ENCODE results near the gene SOX6.
A peak's percentile ranks its signal among the peaks of the same experiment; 100 is the strongest.

Gene SOX6

DNA sequence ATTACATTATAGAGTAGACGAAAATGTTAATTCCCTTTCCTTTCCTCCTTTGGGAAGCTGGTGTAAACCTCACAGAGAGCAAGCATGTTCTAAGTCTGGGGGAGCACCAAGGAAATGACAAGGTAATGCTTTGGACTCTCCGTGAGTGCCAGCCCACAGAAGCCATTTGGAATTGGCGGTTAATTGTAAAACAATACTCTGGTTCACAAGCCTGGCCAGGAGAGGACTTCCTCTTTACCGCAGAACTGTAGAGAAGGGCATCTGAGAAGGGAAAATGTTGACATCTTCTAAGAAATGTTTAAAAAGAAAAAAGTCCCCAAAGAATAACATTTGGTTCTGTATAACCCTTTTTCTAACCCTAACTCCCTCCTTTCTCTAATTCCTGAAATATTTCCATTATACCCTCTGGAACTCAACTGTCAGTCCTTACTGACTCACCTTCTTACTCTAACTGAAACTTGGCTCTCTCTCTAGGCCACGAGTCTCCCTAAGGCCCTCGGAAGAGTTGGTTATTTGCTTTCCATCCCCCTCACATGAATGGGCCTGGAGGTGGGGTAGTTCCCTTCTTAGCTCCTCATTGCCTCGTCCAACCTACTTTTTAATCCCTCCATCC lies 379.8 kb downstream of the SOX6 start:
- Histone ChIP-seq H3K4me3 (ENCODE audit: low read length) (no peak overlapping the region), H3K9ac (ENCODE audit: low read depth, low read length) (no peak overlapping the region), H3K36me3 (ENCODE audit: insufficient read depth, low read depth, low read length) (no peaks in the 10 kb centered on the region), H3K27ac (ENCODE audit: low read length) (no peak overlapping the region), H3K4me1 (ENCODE audit: insufficient read depth, low read length) (no peaks in the 10 kb centered on the region), H3K27me3 (ENCODE audit: insufficient read depth, low read length) (no peaks in the 10 kb centered on the region), H3K9me3 (ENCODE audit: insufficient read depth, low read depth, low read length) (no peaks in the 10 kb centered on the region)

DNA sequence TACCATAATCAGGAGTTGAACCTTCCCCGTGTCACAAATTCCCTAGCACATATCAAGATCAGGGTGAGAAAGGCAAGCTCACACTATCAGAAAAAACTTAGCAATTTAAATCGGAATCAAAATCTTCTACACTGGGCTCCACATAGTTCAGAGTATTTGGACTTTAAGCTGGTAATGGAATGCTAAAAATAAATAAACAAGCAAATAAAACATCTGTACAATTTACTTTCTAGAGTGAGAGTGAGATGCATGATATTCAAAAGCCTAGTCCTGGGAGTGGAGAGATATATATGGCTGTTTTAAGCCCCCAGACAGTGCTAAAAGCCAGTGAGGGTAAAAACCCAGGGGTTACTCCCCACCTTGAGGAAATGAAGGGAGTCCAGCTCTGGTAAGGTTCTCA lies 380.6 kb downstream of the SOX6 start:
- H3K4me1 ChIP-seq (ENCODE audit: insufficient read depth, low read length): no peaks in the 10 kb centered on the region
- H3K4me3 ChIP-seq (ENCODE audit: low read length): no peak overlapping the region
- no peak overlapping the region for H3K27ac ChIP-seq (ENCODE audit: low read length)
- H3K27me3 ChIP-seq (ENCODE audit: insufficient read depth, low read length): no peaks in the 10 kb centered on the region
- no peaks in the 10 kb centered on the region for H3K36me3 ChIP-seq (ENCODE audit: insufficient read depth, low read depth, low read length)
- H3K9ac ChIP-seq (ENCODE audit: low read depth, low read length): no peak overlapping the region
- H3K9me3 ChIP-seq (ENCODE audit: insufficient read depth, low read depth, low read length): no peaks in the 10 kb centered on the region

DNA sequence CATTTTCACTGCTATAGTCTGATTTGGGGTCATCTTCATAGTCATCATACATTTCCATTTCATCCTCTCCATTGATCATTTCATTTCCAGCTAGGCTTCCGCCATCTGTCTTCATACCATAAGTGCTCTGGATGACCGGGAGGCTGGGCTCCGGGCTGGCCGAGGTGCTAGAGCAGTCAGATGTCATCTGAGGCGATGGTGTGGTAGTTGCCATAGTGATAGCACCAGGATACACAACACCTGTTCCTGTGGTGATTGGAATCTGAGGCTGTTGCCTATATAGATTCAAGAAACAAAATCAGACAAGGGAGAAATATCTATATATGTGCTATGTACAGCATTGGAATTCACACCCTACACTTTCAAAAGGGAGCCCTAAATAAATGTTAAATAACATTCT lies 383.5 kb downstream of the SOX6 start:
- Histone ChIP-seq H3K4me3 (ENCODE audit: low read length) (no peak overlapping the region), H3K36me3 (ENCODE audit: insufficient read depth, low read depth, low read length) (no peaks in the 10 kb centered on the region), H3K4me1 (ENCODE audit: insufficient read depth, low read length) (peaks cover 12% of the 10 kb centered on the region; the same call in 1 of the 2 replicates), H3K9ac (ENCODE audit: low read depth, low read length) (no peak overlapping the region), H3K27me3 (ENCODE audit: insufficient read depth, low read length) (no peaks in the 10 kb centered on the region), H3K9me3 (ENCODE audit: insufficient read depth, low read depth, low read length) (no peaks in the 10 kb centered on the region), H3K27ac (ENCODE audit: low read length) (no peak overlapping the region)

DNA sequence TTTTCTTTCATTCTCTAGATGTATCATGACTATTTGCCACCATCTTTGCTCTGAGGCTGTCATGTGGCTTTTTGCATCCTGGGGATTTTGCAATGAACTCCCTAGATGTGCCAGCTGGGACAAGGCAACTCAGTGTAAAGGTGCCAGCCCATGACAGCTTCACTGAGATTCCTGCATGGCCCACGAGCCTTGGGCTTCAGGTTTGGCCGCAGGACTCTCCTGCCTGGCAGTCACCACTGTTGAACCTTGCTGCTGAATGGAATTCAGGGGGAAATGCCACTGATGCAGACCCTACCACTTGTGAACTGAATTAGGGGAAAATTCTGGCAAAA lies 385.2 kb downstream of the SOX6 start:
- H3K27me3 ChIP-seq (ENCODE audit: insufficient read depth, low read length): no peaks in the 10 kb centered on the region
- peaks cover 12% of the 10 kb centered on the region for H3K4me1 ChIP-seq (ENCODE audit: insufficient read depth, low read length)
- no peaks in the 10 kb centered on the region for H3K9me3 ChIP-seq (ENCODE audit: insufficient read depth, low read depth, low read length)
- no peak overlapping the region for H3K9ac ChIP-seq (ENCODE audit: low read depth, low read length)
- no peaks in the 10 kb centered on the region for H3K36me3 ChIP-seq (ENCODE audit: insufficient read depth, low read depth, low read length)
- no peak overlapping the region for H3K27ac ChIP-seq (ENCODE audit: low read length)
- H3K4me3 ChIP-seq (ENCODE audit: low read length): no peak overlapping the region

DNA sequence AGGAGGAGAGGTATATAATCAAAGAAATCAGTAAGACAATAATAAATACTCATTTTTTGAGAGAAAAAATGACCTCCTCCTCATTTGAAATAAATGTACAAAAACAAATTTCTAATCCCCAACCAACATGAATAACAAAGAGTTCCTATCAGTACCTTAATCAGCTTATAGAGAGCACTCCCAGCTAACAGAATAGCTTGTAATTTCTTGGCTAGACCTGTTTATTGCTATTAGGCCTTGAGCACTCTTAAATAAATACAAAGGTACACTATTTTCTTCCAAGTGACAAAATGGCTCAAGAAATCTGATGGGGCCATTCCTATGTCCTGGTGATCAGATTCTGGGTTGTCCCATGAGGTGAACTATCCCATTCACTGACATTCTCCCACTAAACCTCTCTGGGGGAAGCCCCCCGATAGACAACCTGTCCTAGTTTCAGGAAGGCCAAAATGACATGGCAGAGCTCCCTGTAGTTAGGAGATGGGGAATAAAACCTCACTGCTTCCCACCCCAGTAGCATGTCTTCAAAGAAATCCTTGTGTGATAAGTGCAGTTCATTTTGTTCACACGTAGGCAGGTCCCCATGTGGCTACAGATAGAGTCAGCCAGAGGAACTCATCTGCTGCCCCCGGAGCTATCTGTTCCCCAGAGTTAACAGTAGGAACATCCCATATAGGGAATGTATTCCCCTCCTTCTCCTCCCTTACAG lies 385.7 kb downstream of the SOX6 start:
- H3K27me3 ChIP-seq (ENCODE audit: insufficient read depth, low read length): no peaks in the 10 kb centered on the region
- peaks cover 12% of the 10 kb centered on the region for H3K4me1 ChIP-seq (ENCODE audit: insufficient read depth, low read length)
- no peak overlapping the region for H3K9ac ChIP-seq (ENCODE audit: low read depth, low read length)
- H3K27ac ChIP-seq (ENCODE audit: low read length): no peak overlapping the region
- no peaks in the 10 kb centered on the region for H3K9me3 ChIP-seq (ENCODE audit: insufficient read depth, low read depth, low read length)
- no peaks in the 10 kb centered on the region for H3K36me3 ChIP-seq (ENCODE audit: insufficient read depth, low read depth, low read length)
- no peak overlapping the region for H3K4me3 ChIP-seq (ENCODE audit: low read length)

DNA sequence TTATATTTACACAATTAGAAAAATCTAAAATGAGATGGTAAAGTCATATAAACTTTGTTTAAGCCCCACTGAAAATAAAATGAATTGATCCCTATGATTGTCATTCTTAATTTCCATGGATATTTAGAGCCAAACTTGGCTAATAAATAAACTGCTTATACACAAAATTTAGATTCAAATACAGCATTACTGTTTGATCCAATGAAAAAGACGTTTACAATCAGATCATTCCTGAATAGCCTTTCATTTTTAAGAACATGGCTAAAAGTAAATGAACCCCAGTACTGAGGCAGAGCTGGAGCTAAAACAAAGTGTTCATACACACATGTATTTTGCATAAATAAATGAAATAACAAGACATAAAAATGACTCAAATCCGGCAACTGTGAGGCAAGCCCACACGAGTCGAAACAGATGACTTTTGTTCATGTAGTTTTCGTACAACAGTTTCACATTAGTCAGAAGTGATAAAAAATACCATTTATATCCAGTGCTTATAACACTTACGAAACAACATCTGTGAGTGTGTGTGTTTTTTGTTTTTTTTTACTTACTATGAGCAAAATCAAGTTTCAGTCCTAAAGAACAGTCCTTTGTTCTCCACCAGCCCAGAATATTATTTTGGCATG lies 386.5 kb downstream of the SOX6 start:
- H3K4me1 ChIP-seq (ENCODE audit: insufficient read depth, low read length): peaks cover 12% of the 10 kb centered on the region
- no peaks in the 10 kb centered on the region for H3K36me3 ChIP-seq (ENCODE audit: insufficient read depth, low read depth, low read length)
- no peaks in the 10 kb centered on the region for H3K27me3 ChIP-seq (ENCODE audit: insufficient read depth, low read length)
- H3K4me3 ChIP-seq (ENCODE audit: low read length): no peak overlapping the region
- H3K27ac ChIP-seq (ENCODE audit: low read length): no peak overlapping the region
- no peak overlapping the region for H3K9ac ChIP-seq (ENCODE audit: low read depth, low read length)
- H3K9me3 ChIP-seq (ENCODE audit: insufficient read depth, low read depth, low read length): no peaks in the 10 kb centered on the region

DNA sequence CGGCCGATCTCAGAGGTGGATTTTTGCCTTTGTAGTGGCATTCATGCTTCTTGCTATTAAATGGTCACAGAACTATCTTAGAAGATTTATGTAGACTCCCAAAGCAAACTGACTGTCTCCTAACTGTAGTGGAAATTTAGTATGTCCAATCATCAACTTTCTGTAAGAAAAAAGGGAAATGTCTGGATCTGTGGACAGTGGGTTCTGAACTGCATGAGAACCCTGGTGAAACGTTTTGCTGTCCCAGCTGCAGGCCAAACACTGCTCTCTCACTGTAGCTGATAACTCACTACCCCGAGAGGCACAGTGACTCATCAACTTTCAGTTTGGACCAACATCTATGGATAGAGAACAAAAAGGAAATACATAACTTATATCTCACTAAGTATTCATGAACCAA lies 387.1 kb downstream of the SOX6 start:
- no peaks in the 10 kb centered on the region; the same call in 1 of the 2 replicates for H3K27me3 ChIP-seq (ENCODE audit: insufficient read depth, low read length)
- H3K27ac ChIP-seq (ENCODE audit: low read length): no peak overlapping the region
- peaks cover 12% of the 10 kb centered on the region for H3K4me1 ChIP-seq (ENCODE audit: insufficient read depth, low read length)
- H3K4me3 ChIP-seq (ENCODE audit: low read length): no peak overlapping the region
- H3K9me3 ChIP-seq (ENCODE audit: insufficient read depth, low read depth, low read length): no peaks in the 10 kb centered on the region
- no peak overlapping the region for H3K9ac ChIP-seq (ENCODE audit: low read depth, low read length)
- H3K36me3 ChIP-seq (ENCODE audit: insufficient read depth, low read depth, low read length): no peaks in the 10 kb centered on the region

DNA sequence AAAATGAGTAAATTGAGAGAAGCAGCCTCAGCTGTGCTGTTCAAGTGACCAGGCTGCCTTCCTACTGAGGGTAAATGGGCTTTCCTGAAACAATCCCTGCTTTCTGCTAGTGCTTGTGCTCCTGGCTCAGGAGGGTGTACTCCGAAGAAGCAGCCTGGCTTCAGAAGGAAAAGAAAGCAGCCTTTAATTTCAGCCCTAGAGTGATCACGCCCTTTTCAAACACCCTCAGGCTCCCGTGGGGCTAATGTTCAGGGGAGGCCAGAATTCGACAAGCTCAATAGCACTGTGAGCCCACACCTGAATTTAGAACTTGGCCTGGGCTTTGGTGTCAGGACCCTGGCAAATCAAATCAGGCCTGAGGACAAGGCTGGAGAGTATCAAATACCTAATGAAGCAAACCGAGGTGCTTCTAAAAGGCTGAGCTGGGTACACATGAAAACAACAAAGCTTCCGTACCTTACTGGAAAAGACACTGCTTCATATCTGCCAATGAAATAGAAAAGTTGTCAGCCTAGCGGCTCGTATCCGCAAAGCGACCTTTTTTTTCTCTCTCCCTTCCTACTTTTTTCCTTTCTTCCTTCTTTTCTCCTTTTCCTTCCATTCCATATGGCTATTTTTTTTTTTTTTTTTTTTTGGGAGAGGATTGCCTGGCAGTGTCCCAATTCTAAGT lies 387.8 kb downstream of the SOX6 start:
- Histone ChIP-seq H3K27me3 (ENCODE audit: insufficient read depth, low read length) (no peaks in the 10 kb centered on the region; the same call in 1 of the 2 replicates), H3K9ac (ENCODE audit: low read depth, low read length) (peak overlapping the region; percentile 41; the same call in 1 of the 2 replicates), H3K4me1 (ENCODE audit: insufficient read depth, low read length) (peaks cover 12% of the 10 kb centered on the region), H3K27ac (ENCODE audit: low read length) (no peak overlapping the region), H3K9me3 (ENCODE audit: insufficient read depth, low read depth, low read length) (no peaks in the 10 kb centered on the region), H3K36me3 (ENCODE audit: insufficient read depth, low read depth, low read length) (no peaks in the 10 kb centered on the region), H3K4me3 (ENCODE audit: low read length) (no peak overlapping the region)

DNA sequence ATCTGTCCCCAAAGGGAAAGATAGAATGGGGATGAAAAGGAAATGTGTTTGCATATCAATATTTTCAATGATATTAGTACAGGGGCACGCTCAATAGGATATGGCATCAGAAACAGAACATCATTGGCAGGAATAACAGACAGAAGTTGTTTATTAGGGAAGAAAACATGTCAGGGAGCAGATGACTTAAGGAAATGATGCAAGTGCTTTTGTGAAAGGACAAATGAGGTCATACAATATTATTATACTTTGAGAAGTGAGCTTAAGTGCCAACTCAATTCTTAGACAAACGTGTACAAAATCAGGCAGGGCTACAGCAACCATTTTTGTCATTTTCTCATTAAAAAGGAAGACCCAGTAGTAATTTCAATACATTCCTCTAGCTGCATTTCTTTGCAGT lies 388.4 kb downstream of the SOX6 start:
- Histone ChIP-seq H3K36me3 (ENCODE audit: insufficient read depth, low read depth, low read length) (no peaks in the 10 kb centered on the region), H3K4me3 (ENCODE audit: low read length) (no peak overlapping the region), H3K4me1 (ENCODE audit: insufficient read depth, low read length) (peaks cover 12% of the 10 kb centered on the region), H3K27ac (ENCODE audit: low read length) (no peak overlapping the region), H3K27me3 (ENCODE audit: insufficient read depth, low read length) (no peaks in the 10 kb centered on the region; the same call in 1 of the 2 replicates), H3K9ac (ENCODE audit: low read depth, low read length) (no peak overlapping the region), H3K9me3 (ENCODE audit: insufficient read depth, low read depth, low read length) (no peaks in the 10 kb centered on the region)

DNA sequence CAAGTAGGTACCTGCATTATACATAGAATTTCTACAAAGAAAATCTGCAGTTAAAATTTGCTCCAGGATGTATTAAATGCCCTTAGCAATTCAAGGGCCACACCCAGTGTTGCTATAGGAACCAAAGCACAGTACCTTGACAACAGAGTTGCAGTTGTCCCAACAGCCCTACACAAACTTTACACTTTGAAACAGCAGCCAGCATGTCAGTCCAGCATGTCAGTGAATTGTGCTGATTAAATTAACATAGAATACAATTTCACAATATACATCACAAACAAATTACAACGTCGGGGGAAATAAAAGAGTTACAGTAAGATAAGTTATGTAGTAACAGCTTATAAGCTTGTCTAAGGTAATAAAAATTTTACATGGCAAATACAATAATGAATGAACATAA lies 389.2 kb downstream of the SOX6 start:
- Histone ChIP-seq H3K36me3 (ENCODE audit: insufficient read depth, low read depth, low read length) (no peaks in the 10 kb centered on the region), H3K27ac (ENCODE audit: low read length) (no peak overlapping the region), H3K9me3 (ENCODE audit: insufficient read depth, low read depth, low read length) (no peaks in the 10 kb centered on the region), H3K4me3 (ENCODE audit: low read length) (no peak overlapping the region), H3K4me1 (ENCODE audit: insufficient read depth, low read length) (peaks cover 12% of the 10 kb centered on the region), H3K27me3 (ENCODE audit: insufficient read depth, low read length) (no peaks in the 10 kb centered on the region; the same call in 1 of the 2 replicates), H3K9ac (ENCODE audit: low read depth, low read length) (no peak overlapping the region; the same call in 1 of the 2 replicates)

DNA sequence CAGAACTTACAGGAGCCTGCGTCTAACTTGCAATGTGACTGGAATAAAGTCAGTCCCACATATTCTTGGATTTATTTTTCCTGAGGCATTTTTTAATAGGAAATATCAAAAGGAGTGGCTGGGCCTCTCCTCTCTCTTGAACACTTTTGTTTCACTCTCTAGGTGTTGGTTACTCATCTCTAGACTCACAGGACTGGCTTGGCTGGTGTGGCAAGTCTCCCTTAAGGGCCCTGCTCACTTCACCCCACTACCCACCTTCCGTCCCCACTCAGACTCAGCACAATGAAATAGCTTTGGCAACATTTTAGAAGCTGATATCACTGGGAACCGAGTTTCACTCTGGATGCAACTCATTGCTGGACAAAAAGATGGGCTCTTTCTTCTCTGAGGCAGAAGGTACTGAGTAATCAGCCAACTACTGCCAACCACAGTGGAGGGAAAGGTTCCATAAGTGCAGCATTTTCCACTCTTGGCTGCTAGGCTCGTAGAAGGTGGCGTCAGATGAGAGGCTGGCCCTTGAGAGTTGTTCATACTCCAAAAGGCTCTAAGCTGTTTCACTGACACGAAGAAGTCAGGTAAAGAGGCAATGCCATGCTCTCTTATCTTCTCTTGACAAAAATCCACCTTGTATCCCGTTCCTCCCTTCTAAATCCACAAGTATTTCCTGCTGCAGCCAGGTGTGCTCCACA lies 390.6 kb downstream of the SOX6 start:
- H3K27me3 ChIP-seq (ENCODE audit: insufficient read depth, low read length): no peaks in the 10 kb centered on the region; the same call in 1 of the 2 replicates

More for the DNA sequence above, 390.6 kb downstream of the SOX6 start:
- Histone ChIP-seq H3K27ac (ENCODE audit: low read length) (no peak overlapping the region), H3K9ac (ENCODE audit: low read depth, low read length) (no peak overlapping the region), H3K4me1 (ENCODE audit: insufficient read depth, low read length) (peaks cover 12% of the 10 kb centered on the region), H3K4me3 (ENCODE audit: low read length) (no peak overlapping the region), H3K9me3 (ENCODE audit: insufficient read depth, low read depth, low read length) (no peaks in the 10 kb centered on the region), H3K36me3 (ENCODE audit: insufficient read depth, low read depth, low read length) (no peaks in the 10 kb centered on the region)

Measured in iPS-20b (cell line).